Activated B cell treated with CpG ODN at 0.5 μM for 24 hours (primary cell): ENCODE data around the gene GNAO1. TPM values are rescaled to one million over a fixed set of nuclear protein-coding genes. Genes with fewer than 3 reads are reported as not detected.

Experiments used
- ATAC-seq: fragments of 200-7000 bp; cut with Tn5 transposase; one replicate; pipeline ENCODE4 v1.10.0; 2021; ENCODE audit warnings: low read depth, mild to moderate bottlenecking, moderate library complexity
- CTCF ChIA-PET: fragments of 350-600 bp; sonication (Branson Sonifier 250); formaldehyde crosslinking; loops from one replicate; lab custom pipeline; 2021; ENCODE audit warnings: antibody characterized with exemption; lab: Charles Lee
- POLR2A ChIA-PET: fragments of 350-600 bp; sonication (Branson Sonifier 250); formaldehyde crosslinking; loops from one replicate; lab custom pipeline; 2021; ENCODE audit warnings: antibody characterized with exemption; lab: Charles Lee
- DNase-seq: peaks from one replicate; pipeline ENCODE4 v3.0.0; 2022
- H3K27ac Mint-ChIP-seq: one replicate; pipeline ENCODE4 v1.8.0; 2020; ENCODE audit warnings: mixed read lengths
- H3K27me3 Mint-ChIP-seq: one replicate; pipeline ENCODE4 v1.8.0; 2021; ENCODE audit warnings: mixed read lengths
- H3K36me3 Mint-ChIP-seq: one replicate; pipeline ENCODE4 v1.8.0; 2021; ENCODE audit warnings: low read depth, mixed read lengths
- H3K4me1 Mint-ChIP-seq: one replicate; pipeline ENCODE4 v1.8.0; 2021; ENCODE audit warnings: mixed read lengths
- H3K4me3 Mint-ChIP-seq: one replicate; pipeline ENCODE4 v1.8.0; 2020; ENCODE audit warnings: mild to moderate bottlenecking, mixed read lengths
- H3K9me3 Mint-ChIP-seq: one replicate; pipeline ENCODE4 v1.8.0; 2020; ENCODE audit warnings: mixed read lengths
- intact Hi-C: fragments of 100-400 bp; cut with micrococcal nuclease; formaldehyde crosslinking; loops from one replicate; pipeline ENCODE4 v1.15.1; 2024
- total RNA-seq: library from RNA; stranded (reverse); gene quantifications from 2 replicates; pipeline ENCODE4 v1.2.3, GENCODE V29; 2022
- TF ChIP-seq, protein P1 (sequence below): fragments of 200-600 bp; IDR thresholded peaks from one replicate; pipeline ENCODE4 v1.8.0; 2022; ENCODE audit warnings: antibody characterized with exemption, mild to moderate bottlenecking

The GNAO1 gene
- total RNA-seq, 1 donor from 2014 or later = 0.53 TPM

GRCh38 chr16:56201030-56201429 is 9.7 kb downstream of the GNAO1 start:
- H3K4me1 Mint-ChIP-seq = peaks cover 34% of the 10 kb centered on the region
- ChIA-PET CTCF (interaction anchor here (4.2 kb wide), 1 partner anchor 257 kb away, joined by 61 read pairs; no protein-coding TSS in a partner anchor), POLR2A (no interaction called here)
- ATAC-seq = no peak
- no peak overlapping the region for H3K27ac Mint-ChIP-seq
- H3K36me3 Mint-ChIP-seq = no peaks in the 10 kb centered on the region
- no peak for DNase-seq
- TF ChIP-seq, protein P1, sequence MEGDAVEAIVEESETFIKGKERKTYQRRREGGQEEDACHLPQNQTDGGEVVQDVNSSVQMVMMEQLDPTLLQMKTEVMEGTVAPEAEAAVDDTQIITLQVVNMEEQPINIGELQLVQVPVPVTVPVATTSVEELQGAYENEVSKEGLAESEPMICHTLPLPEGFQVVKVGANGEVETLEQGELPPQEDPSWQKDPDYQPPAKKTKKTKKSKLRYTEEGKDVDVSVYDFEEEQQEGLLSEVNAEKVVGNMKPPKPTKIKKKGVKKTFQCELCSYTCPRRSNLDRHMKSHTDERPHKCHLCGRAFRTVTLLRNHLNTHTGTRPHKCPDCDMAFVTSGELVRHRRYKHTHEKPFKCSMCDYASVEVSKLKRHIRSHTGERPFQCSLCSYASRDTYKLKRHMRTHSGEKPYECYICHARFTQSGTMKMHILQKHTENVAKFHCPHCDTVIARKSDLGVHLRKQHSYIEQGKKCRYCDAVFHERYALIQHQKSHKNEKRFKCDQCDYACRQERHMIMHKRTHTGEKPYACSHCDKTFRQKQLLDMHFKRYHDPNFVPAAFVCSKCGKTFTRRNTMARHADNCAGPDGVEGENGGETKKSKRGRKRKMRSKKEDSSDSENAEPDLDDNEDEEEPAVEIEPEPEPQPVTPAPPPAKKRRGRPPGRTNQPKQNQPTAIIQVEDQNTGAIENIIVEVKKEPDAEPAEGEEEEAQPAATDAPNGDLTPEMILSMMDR = no peak
- intact Hi-C loops = no loop called here
- no peaks in the 10 kb centered on the region for H3K9me3 Mint-ChIP-seq
- H3K4me3 Mint-ChIP-seq = no peak overlapping the region
- no peaks in the 10 kb centered on the region for H3K27me3 Mint-ChIP-seq

GRCh38 chr16:56202036-56202435 is 10.7 kb downstream of the GNAO1 start:
- no peak for DNase-seq
- Mint-ChIP-seq H3K27ac (no peak overlapping the region), H3K9me3 (no peaks in the 10 kb centered on the region), H3K4me3 (no peak overlapping the region), H3K36me3 (no peaks in the 10 kb centered on the region), H3K27me3 (no peaks in the 10 kb centered on the region), H3K4me1 (peaks cover 34% of the 10 kb centered on the region)
- ChIA-PET POLR2A (interaction anchor here (0.6 kb wide), 1 partner anchor 500 kb away, joined by 3 read pairs; no protein-coding TSS in a partner anchor), CTCF (interaction anchor here (1.0 to 4.2 kb wide), 9 partner anchors 11 to 360 kb away, joined by 3 to 61 read pairs (median 5); no protein-coding TSS in a partner anchor)
- no peak for ATAC-seq
- intact Hi-C loops = loop anchor here (2.0 kb wide), 1 partner anchor 359 kb away; no protein-coding TSS in a partner anchor
- TF ChIP-seq, protein P1 = no peak

DNA sequence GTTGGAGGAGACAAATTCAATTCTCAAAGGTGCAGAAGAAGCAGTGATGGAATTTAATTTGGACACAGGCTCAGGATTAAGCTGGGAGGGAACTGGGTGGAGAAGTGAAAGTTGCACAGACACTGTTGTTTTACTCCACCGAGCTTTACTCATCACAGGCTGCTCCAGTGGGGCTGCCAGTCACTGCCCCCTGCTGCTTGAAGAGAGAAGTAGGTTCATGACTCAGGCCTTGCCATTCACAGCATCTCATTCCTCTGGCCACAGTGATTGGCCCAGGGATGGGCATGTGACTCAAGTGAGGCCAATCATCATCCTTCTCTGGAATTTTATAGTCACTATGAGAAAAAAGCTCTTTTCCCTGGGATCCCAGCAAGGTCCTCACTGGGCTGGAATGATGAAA is 11.8 kb downstream of the GNAO1 start:
- ATAC-seq (peak; percentile 92), DNase-seq (no peak)
- Mint-ChIP-seq H3K4me3 (no peak overlapping the region), H3K36me3 (no peaks in the 10 kb centered on the region), H3K27ac (no peak overlapping the region), H3K27me3 (no peaks in the 10 kb centered on the region), H3K4me1 (peaks cover 25% of the 10 kb centered on the region), H3K9me3 (no peaks in the 10 kb centered on the region)
- intact Hi-C loops = loop anchor here (1.0 to 2.0 kb wide), 6 partner anchors 115 to 738 kb away; no protein-coding TSS in a partner anchor
- ChIA-PET CTCF (interaction anchor here (0.6 to 4.2 kb wide), 20 partner anchors 9 to 738 kb away, joined by 3 to 61 read pairs (median 4); partner anchors contain the start of gene GNAO1), POLR2A (interaction anchor here (0.6 kb wide), 1 partner anchor 260 kb away, joined by 3 read pairs; no protein-coding TSS in a partner anchor)
- TF ChIP-seq, protein P1 = no peak

- ChIA-PET CTCF (interaction anchor here (0.8 to 4.2 kb wide), 4 partner anchors 12 to 261 kb away, joined by 3 to 61 read pairs (median 9); no protein-coding TSS in a partner anchor), POLR2A (interaction anchor here (1.4 kb wide), 1 partner anchor 14 kb away, joined by 4 read pairs; no protein-coding TSS in a partner anchor)
- Mint-ChIP-seq H3K27me3 (no peaks in the 10 kb centered on the region), H3K36me3 (no peaks in the 10 kb centered on the region), H3K9me3 (no peaks in the 10 kb centered on the region), H3K4me1 (peaks cover 8% of the 10 kb centered on the region), H3K4me3 (no peak overlapping the region), H3K27ac (no peak overlapping the region)
- ATAC-seq (no peak), DNase-seq (no peak)
- intact Hi-C loops = no loop called here
- TF ChIP-seq, protein P1 = no peak
Observed at GRCh38 chr16:56204816-56205215, 13.5 kb downstream of the GNAO1 start.

DNA sequence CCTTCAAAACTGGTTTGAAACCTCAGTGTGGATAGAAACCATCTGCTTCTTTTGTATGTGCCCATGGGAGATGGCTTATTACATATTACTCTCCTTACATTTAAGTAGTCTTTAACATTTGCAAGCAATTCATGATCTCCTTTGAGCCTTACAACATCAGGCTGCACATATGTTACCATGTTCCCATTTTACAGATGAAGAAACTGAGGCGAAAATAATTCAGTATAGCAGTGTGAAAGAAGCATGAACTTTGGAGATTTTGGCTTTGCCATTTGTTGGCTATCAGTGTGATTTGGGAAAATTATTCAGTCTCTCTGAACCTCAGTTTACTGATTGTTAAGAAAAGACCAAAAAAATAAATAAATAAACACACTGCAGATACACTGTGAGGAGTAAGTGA is 15.7 kb downstream of the GNAO1 start:
- Mint-ChIP-seq H3K27me3 (peaks cover 3% of the 10 kb centered on the region), H3K9me3 (no peaks in the 10 kb centered on the region), H3K4me3 (no peak overlapping the region), H3K36me3 (no peaks in the 10 kb centered on the region), H3K4me1 (no peaks in the 10 kb centered on the region), H3K27ac (no peak overlapping the region)
- CTCF ChIA-PET = no interaction called here
- intact Hi-C loops = no loop called here
- no peak for DNase-seq
- no peak for ATAC-seq
- POLR2A ChIA-PET = no interaction called here
- TF ChIP-seq, protein P1 = no peak
